Daoy (cell line): ENCODE data around the gene LNPEP. TPM values are rescaled to one million over a fixed set of nuclear protein-coding genes. Genes with fewer than 3 reads are reported as not detected.
"Not testable (repeated sequence)": the region's sequence is repeated elsewhere in the genome, so short reads cannot be mapped to it uniquely, and the experiment has no call there.

Source experiments
- DNase-seq: peaks from one replicate; pipeline ENCODE4 v3.0.0-alpha.2; 2015; ENCODE audit warnings: low read depth
- total RNA-seq: library from RNA; depleted of rRNA; stranded (reverse); fragments of >200 nt; shearing (Covaris generic); gene quantifications from 2 replicates; pipeline ENCODE4 v1.2.3, GENCODE V29; 2014

Gene LNPEP
- total RNA-seq, 1 experiment from 2014 or later: 20.1 TPM

DNA sequence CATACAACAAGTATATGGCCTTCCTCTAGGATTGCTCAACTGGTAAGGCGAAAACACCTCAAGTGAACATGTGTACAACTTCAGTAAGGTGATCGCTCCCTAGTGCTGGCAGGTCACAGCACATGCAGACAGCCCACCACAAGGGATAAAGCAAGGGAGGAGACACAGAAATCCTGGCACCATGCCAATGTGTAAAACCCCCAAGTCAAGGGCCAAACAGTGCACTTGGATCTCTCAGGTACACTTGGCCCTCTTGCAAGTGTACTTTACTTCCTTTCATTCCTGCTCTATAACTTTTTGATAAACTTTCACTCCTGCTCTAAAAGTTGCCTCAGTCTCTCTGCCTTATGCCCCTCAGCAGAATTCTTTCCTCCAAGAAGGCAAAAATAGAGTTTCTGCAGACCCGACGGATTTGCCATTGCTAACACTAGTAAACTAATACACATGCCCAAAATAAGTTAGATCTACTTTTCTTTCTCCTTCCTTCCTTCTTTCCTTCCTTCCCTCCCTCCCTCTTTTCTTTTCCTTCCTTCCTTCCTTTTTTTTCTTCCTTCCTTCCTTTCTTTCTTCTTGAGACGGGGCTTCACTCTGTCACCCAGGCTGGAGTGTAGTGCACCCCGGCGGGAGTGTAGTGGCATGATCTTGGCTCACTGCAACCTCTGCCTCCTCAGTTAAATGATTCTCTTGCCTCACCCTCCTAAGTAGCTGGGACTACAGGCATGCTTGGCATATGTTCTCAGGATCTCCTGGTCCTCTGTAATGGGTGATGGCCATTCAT is 6.8 kb upstream of the LNPEP start:
- DNase-seq: no peak

GRCh38 chr5:96930058-96930457 is 5.8 kb upstream of the LNPEP start:
- DNase-seq: peak; percentile 41

DNA sequence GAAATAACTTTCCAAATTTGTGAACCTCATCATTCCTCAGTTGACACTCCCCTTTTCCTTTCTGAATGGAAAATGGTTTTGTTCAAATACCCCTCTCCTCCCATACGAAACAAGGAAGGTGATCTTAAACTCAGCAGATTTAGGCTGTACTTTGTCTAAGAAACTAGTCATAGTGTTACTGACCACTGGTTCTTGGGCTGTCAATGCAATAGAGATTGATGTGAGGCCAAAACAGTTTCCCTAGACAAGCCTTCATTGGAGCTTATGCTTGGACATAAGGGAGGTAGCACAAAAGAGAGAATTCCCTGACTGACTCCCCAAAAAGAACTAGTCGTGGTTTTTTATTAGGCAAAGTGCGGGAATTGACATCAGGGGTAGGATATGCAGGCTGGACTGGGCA is 5.3 kb upstream of the LNPEP start:
- DNase-seq: no peak

GRCh38 chr5:96931037-96931436 is 4.8 kb upstream of the LNPEP start:
- DNase-seq: not testable (repeated sequence)

DNA sequence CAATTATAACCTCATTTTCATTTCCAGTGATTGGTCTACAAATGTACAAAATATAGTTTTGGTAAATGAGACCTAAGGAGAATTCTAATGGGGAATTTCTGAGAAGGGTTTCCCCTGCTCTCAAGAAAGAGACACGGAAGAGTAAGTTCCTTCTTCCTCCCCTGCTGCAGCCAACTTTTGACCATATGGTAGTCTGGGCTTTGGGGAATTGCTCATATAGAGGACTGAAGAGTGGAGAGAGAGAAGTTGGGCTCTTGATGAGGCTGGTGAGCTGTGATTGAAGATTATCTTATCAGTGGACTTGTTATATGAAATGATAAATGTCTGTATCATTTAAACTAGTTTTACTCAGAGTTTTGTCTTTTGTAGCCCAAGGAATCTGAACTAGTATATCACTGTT is 4.3 kb upstream of the LNPEP start:
- no peak for DNase-seq

GRCh38 chr5:96932026-96932425 is 3.9 kb upstream of the LNPEP start:
- DNase-seq: no peak

- DNase-seq: peak; percentile 47
Observed at GRCh38 chr5:96933764-96934707, 1.8 kb upstream of the LNPEP start.

- peak; percentile 96 for DNase-seq
Observed at GRCh38 chr5:96934708-96935558, 947 bp upstream of the LNPEP start.

- DNase-seq: peak; percentile 55
Observed at GRCh38 chr5:96936431-96937320, 796 bp downstream of the LNPEP start.

GRCh38 chr5:96940586-96940985 is 4.7 kb downstream of the LNPEP start:
- DNase-seq: peak; percentile 34

GRCh38 chr5:96941140-96941539 is 5.3 kb downstream of the LNPEP start:
- no peak for DNase-seq

DNA sequence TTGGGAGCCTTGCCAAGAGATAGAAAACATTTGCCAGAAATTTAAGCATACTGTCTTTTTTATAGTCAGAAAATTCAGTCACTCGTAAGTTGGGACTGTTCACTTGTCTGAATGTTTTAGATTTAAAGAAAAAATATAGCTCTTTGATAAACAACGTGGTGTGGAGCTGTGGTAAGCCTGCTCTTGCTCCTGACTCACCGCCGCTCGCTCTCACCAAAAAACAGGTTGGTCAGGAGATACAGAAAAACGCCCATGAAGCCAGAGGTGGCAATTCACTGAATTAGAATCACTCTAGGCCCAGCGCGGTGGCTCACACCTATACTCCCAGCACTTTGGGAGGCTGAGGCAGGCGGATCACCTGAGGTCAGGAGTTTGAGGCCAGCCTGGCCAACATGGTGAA is 6.2 kb downstream of the LNPEP start:
- DNase-seq: no peak

DNA sequence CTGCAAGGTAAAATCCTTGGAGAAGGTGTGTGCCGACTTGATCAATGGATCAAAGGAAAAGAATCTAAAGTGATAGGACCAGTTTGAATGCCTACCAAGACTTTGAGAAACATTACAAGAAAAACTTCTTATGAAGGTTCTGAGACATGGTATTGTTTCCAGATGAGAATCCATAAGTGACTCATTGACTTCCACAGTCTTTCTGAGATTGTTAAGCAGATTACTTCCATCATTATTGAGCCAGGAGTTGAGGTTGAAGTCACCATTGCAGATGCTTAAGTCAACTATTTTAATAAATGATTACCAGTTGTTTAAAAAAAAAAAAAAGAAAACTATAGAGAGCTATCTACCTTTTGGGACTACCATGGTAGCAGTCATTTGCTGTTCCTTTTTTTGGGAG is 7.0 kb downstream of the LNPEP start:
- no peak for DNase-seq

DNA sequence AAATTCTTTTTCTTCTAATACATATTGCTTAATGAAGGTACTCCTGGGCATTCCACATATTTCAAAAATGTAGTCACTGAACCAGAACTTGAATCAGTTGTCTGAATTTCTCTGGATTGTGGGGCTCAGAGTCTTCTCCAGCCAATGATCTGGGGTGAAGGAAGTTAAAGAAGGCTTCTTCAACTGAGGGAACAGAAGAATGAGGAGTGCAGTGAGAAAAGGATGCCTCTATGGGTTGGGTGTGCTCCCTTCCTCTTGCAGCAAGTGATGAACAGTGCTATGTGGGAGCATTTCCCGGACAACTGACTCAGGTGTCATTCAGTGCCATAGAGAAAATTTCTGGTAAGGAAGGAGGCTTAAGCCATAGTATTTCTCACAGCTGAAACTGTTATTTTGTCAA is 7.9 kb downstream of the LNPEP start:
- no peak for DNase-seq

- DNase-seq: no peak
Observed at GRCh38 chr5:96945144-96945897, 9.4 kb downstream of the LNPEP start.

- no peak for DNase-seq
Observed at GRCh38 chr5:96946381-96946780, 10.5 kb downstream of the LNPEP start.

GRCh38 chr5:96952118-96952750 is 16.4 kb downstream of the LNPEP start:
- no peak for DNase-seq

GRCh38 chr5:96952974-96953730 is 17.3 kb downstream of the LNPEP start:
- no peak for DNase-seq
